GM12873 (cell line): ENCODE data around the gene GCNT1.

Source experiments
- CTCF ChIP-seq: IDR thresholded peaks from 2 replicates; pipeline ENCODE4 v1.5.1; 2012; ENCODE audit warnings: low read depth, mild to moderate bottlenecking, moderate library complexity, low read length, control low read depth; ENCODE audit not compliant: insufficient read depth; ENCODE audit errors: missing control alignments

GCNT1 gene

GRCh38 chr9:76462126-76462525 is 3.1 kb downstream of the GCNT1 start:
- no peak for TF ChIP-seq CTCF

GRCh38 chr9:76463211-76463610 is 4.2 kb downstream of the GCNT1 start:
- TF ChIP-seq CTCF, result no peak

DNA sequence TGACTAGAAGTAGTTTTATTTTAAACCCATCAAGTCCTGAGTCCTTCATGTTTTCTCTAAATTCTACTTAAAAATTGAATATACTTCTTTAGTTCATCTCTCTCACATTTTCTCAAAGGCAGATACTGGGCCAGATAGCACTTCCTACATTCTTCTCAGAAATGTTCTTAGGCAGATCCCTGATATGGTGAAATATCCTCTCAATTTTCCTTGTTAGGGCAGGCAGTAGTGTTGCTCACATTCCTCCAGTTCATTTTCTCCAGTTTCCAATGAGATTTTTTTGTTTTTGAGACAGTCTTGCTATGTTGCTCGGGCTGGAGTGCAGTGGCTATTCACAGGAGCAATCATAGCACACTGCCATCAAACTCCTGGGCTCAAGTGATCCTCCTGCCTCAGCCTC is 5.7 kb downstream of the GCNT1 start:
- TF ChIP-seq CTCF, result no peak

DNA sequence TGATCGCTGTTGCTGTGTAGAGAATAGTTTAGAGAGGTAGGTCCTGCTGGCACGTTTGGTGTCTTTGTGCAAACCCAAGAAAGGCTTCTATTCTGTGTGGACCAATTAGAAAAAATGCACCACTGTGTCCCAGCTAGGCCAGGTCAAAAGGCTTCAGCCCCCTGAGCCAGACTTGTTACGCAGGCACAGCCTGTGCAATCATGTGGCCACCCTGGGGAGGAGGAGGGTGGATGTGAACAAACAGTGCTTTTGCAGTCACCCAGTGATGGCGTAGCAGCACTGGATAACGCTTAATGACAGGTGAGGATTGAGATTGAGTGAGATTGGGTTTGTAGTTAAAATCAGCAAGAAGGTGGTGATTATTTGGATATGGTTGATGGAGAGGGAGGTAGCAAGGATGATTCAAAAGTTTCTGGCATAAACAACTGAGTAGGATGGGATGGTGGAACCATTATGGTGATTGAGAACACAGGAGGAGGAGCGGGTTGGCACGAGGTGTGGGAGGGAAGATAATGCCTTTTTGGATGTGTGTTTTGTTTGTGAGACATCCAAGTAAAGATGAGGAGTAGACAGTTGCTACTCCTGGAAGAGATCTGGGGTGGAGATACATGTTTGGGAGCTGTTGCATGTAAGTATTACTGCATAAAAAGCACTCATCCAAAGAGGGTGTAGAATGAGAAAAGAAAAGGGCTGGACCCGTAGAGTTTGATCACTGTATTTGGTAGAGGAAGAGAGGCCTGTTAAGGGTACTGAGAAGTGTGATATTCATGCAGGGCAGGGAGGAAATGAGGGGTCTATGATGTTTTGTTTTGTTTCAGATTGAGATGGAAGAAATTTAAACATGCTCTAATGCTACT is 6.7 kb downstream of the GCNT1 start:
- TF ChIP-seq CTCF, result no peak

DNA sequence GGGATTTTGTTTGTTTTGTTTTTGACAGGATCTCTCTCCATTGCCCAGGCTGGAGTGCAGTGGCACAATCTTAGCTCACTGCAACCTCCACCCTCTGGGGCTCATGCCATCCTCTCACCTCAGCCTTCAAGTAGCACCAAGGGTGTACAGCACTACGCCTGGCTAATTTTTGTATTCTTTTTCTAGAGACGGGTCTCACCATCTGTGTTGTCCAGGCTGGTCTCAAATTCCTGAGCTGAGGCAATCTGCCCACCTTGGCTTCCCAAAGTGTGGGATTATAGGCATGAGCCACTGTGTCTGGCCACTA is 7.3 kb downstream of the GCNT1 start:
- TF ChIP-seq CTCF, result no peak

DNA sequence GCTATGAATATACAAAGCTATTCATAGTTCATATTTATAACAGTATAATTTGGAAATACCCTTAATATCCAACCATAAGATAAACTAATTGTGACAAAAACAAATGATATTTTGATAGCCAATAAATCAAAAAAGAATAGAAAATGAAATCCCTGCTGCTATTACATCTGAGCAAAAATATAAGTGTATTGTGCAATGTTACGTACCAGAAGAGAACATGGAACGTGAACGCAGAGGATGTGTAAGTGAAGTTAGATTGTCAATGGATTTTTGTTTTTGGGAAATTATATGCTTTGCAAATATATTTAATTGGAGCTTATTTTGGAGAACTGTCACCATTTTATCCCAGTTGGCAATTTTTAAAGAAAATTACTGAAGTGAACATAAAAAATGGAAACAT is 15.4 kb downstream of the GCNT1 start:
- no peak for TF ChIP-seq CTCF

DNA sequence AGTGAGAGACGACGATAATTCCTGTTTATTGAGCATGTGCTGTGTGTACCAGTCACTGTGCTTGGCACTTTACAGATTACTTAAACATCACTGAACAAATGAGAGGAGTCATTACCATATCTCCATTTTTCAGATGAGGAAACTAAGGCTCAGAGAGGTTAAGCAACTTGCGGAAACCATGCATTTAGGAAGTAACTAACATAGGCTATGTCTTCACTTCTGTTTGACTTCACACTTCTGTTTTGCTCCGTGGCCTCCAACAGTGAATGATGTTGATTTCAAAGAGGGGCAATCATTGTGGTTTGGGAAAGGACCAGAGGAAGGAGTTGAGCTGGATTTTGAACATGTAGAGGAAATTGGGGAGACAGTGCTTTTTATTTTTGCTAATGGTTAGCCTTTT is 16.7 kb downstream of the GCNT1 start:
- TF ChIP-seq CTCF, result no peak
